GM10847 (cell line): Measurements from ENCODE around the gene CEMIP2.
A peak's percentile ranks its signal among the peaks of the same experiment; 100 is the strongest.

Source experiments
- POLR2A ChIP-seq: IDR thresholded peaks from 2 replicates; pipeline ENCODE4 v1.6.1; 2011; ENCODE audit not compliant: insufficient read length; ENCODE audit errors: extremely low read depth

The CEMIP2 gene

GRCh38 chr9:71768388-71769174 lies at the start of gene CEMIP2:
CEMIP2 (minus strand) TSS chr9:71768513; CDS start chr9:71750373, 18,140 bp downstream.
- TF ChIP-seq POLR2A: peak; percentile 55

GRCh38 chr9:71816916-71817451 lies 48.7 kb upstream of the CEMIP2 start:
- no peak for TF ChIP-seq POLR2A

DNA sequence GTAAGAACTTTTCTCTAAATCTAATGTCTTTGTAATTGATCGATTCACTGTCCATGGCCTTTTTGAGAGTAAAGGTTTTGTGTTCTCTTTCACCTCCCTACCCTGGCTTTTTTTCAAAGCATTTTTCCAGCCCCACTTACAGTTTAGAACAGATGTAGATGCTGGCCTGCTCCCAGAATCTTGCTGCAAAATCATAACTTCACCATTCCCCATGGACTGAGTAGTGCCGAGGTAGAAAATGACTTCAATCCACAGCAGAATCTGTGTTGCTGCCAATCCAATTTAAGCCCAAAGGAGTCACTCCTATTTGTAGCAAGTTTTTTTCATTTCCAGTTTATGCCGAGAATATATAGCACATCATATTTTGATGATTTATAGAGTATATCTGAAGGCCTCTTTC lies 46.5 kb upstream of the CEMIP2 start:
- TF ChIP-seq POLR2A: no peak

GRCh38 chr9:71814226-71814625 lies 45.9 kb upstream of the CEMIP2 start:
- no peak for TF ChIP-seq POLR2A

GRCh38 chr9:71812385-71812784 lies 44.1 kb upstream of the CEMIP2 start:
- TF ChIP-seq POLR2A: no peak

GRCh38 chr9:71808068-71808467 lies 39.8 kb upstream of the CEMIP2 start:
- TF ChIP-seq POLR2A: no peak

GRCh38 chr9:71806901-71807307 lies 38.6 kb upstream of the CEMIP2 start:
- TF ChIP-seq POLR2A: no peak

GRCh38 chr9:71801826-71802225 lies 33.5 kb upstream of the CEMIP2 start:
- TF ChIP-seq POLR2A: no peak

DNA sequence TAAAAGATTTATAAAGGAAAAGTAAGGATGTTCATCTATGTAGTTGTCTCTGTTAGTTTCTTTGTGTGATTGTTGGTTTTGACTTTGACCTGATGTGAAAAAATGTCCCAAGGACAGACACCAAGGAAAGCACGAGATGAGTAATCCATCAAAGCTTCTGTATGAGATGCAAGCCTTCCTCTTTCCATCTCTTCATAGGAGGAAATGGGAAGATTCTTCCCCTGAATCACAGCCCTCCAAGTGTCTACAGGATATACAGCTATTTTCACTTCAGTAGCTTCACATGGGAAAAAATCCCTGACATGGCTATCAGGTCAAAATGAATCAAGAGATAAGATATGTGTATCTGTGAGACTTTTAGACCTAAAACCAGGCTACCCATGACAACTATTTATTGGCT lies 29.0 kb upstream of the CEMIP2 start:
- TF ChIP-seq POLR2A: no peak

GRCh38 chr9:71796100-71796767 lies 27.9 kb upstream of the CEMIP2 start:
- TF ChIP-seq POLR2A: no peak

DNA sequence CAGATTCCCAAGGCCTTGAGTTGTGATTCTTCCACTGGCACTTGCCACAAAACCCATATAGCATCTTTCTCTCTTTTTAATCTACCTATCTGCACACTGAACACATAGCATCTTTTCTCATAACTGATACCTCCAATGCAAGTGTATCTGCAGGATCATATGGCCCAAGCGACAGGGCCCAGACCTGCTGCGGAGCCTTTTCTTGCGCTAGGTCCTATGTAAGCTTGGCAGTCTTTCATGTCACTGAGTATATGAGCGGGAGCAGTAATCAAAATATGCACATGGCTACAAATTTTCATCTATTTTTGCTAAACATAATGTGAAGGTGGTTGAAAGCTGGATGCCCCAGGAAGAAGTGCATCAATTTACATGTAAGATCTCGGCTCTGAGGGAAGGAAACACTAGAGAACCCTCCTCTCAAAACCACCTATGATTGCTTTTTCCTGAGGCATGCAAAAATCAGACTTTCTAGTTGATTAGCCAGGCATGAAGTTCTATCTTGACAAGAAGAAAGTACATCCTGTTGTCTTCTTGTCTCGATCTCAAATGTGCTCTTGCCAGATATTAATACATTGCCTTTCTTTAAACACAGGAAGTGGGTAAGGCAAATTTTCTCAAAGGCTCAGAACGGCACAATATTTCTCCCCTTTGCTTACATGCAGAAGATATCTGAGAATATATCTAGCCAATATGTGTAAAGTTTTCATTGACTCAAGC lies 26.9 kb upstream of the CEMIP2 start:
- no peak for TF ChIP-seq POLR2A

- TF ChIP-seq POLR2A: no peak
Measured at GRCh38 chr9:71793386-71794105, 25.2 kb upstream of the CEMIP2 start.

- no peak for TF ChIP-seq POLR2A
Measured at GRCh38 chr9:71791875-71792274, 23.6 kb upstream of the CEMIP2 start.

DNA sequence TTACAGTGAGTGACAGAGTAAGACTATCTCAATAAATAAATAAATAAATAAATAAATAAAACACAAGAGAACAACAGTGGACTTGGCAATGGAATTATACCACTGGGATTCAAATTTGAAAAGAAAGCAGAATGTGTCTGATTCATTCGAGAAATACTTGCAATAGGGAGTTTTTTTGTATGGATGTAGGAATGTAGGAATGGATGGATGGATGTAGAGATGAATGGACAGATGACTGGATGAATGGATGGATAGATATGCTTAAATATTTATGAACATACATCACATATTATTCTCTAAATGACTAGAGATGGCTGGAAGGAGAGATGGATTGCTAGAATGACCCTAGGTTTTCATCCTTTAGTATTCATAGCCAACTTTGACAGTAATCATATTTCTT lies 22.0 kb upstream of the CEMIP2 start:
- TF ChIP-seq POLR2A: no peak

- TF ChIP-seq POLR2A: no peak
Measured at GRCh38 chr9:71783120-71783523, 14.8 kb upstream of the CEMIP2 start.
